Mesenteric fat pad (tissue), 1 donor: ENCODE measurements around the gene ZNF740. TPM values are rescaled to one million over a fixed set of nuclear protein-coding genes. Genes with fewer than 3 reads are reported as not detected.

ENCODE experiments used
- DNase-seq: peaks from one replicate; pipeline ENCODE4 v3.0.0-alpha.2; 2020; ENCODE audit warnings: low spot score
- total RNA-seq: library from RNA; stranded (reverse); fragmentation: NEBNext Ultra II Directional; extraction: Animal tissue kit (Norgen Biotek cat#: 25700); gene quantifications from one replicate; pipeline ENCODE4 v1.2.1, GENCODE V29; 2021
- donor health status: DM: yes; HTN: yes; CAD: no.

The ZNF740 gene
- total RNA-seq, 1 donor from 2014 or later: 39.7 TPM

- DNase-seq: no peak
These were observed 45.3 kb downstream of the ZNF740 start for GRCh38 chr12:53225635-53226424.

GRCh38 chr12:53226815-53227214 is 46.3 kb downstream of the ZNF740 start:
- no peak for DNase-seq

- no peak for DNase-seq
These were observed 46.8 kb downstream of the ZNF740 start for GRCh38 chr12:53227341-53227740.

- no peak for DNase-seq
These were observed 47.3 kb downstream of the ZNF740 start for GRCh38 chr12:53227836-53228235.

- no peak for DNase-seq
These were observed 48.9 kb downstream of the ZNF740 start for GRCh38 chr12:53229454-53229853.

- DNase-seq: no peak
These were observed 49.8 kb downstream of the ZNF740 start for GRCh38 chr12:53230108-53230845.

- no peak for DNase-seq
These were observed 51.1 kb downstream of the ZNF740 start for GRCh38 chr12:53231671-53231920.

- DNase-seq: no peak
These were observed 51.6 kb downstream of the ZNF740 start, which contains the start of gene RARG for GRCh38 chr12:53231921-53232645. Gene RARG, minus strand, starts transcription at chr12:53232209. Its CDS starts 4,664 bp downstream, at chr12:53227545.

GRCh38 chr12:53232646-53233461 is 52.3 kb downstream of the ZNF740 start:
- no peak for DNase-seq

- DNase-seq: no peak
These were observed 53.2 kb downstream of the ZNF740 start for GRCh38 chr12:53233671-53234121.

GRCh38 chr12:53234271-53234914 is 53.9 kb downstream of the ZNF740 start:
- DNase-seq: no peak

GRCh38 chr12:53235164-53235563 is 54.6 kb downstream of the ZNF740 start:
- DNase-seq: no peak

- no peak for DNase-seq
These were observed 55.4 kb downstream of the ZNF740 start for GRCh38 chr12:53235742-53236442.

GRCh38 chr12:53236443-53237111 is 56.1 kb downstream of the ZNF740 start:
- DNase-seq: no peak

- no peak for DNase-seq
These were observed 59.2 kb downstream of the ZNF740 start for GRCh38 chr12:53239643-53240258.

GRCh38 chr12:53241623-53242412 is 61.3 kb downstream of the ZNF740 start:
- DNase-seq: no peak

- DNase-seq: no peak
These were observed 63.8 kb downstream of the ZNF740 start for GRCh38 chr12:53244337-53244736.
